Panc1 (cell line): ENCODE data around the gene LZTFL1. TPM values are rescaled to one million over a fixed set of nuclear protein-coding genes. Genes with fewer than 3 reads are reported as not detected.

ENCODE experiments used
- ATAC-seq: fragments of 200-7000 bp; cut with Tn5 transposase; 2 replicates; pipeline ENCODE4 v1.9.1; 2020; ENCODE audit warnings: mild to moderate bottlenecking, moderate library complexity
- BruUV-seq: library from RNA; stranded (reverse); fragments of 400-500 nt; replicated peaks from 2 replicates; lab custom pipeline; 2021; lab: Mats Ljungman, UMichigan
- CTCF ChIA-PET: fragments of 300-600 bp; sonication (Branson Sonifier 250); formaldehyde crosslinking; loops from one replicate; lab custom pipeline; 2022; ENCODE audit warnings: antibody characterized with exemption; lab: Charles Lee
- POLR2A ChIA-PET: fragments of 300-600 bp; sonication (Branson Sonifier 250); formaldehyde crosslinking; loops from one replicate; lab custom pipeline; 2022; ENCODE audit warnings: antibody characterized with exemption; lab: Charles Lee
- DNase-seq: peaks from one replicate; pipeline ENCODE4 v3.0.0-alpha.2; 2010; ENCODE audit warnings: low read depth, low spot score
- H3K27ac ChIP-seq: 2 replicates; pipeline ENCODE4 v1.5.1; 2011; ENCODE audit warnings: mild to moderate bottlenecking, low read length, inconsistent platforms
- H3K27me3 ChIP-seq: fragments of 200-500 bp; sonication (Bioruptor generic); 2 replicates; pipeline ENCODE4 v1.6.0; 2014; ENCODE audit warnings: low read length, inconsistent platforms; ENCODE audit not compliant: control insufficient read depth, insufficient read depth
- H3K36me3 ChIP-seq: fragments of 200-500 bp; sonication (Bioruptor generic); 2 replicates; pipeline ENCODE4 v1.5.1; 2014; ENCODE audit warnings: inconsistent platforms, mild to moderate bottlenecking, low read length, moderate library complexity; ENCODE audit not compliant: control insufficient read depth, insufficient read depth
- H3K4me1 ChIP-seq: 2 replicates; pipeline ENCODE4 v1.5.1; 2011; ENCODE audit warnings: inconsistent platforms, mild to moderate bottlenecking, low read length, moderate library complexity; ENCODE audit not compliant: control insufficient read depth, insufficient read depth
- H3K4me3 ChIP-seq, 2 experiments: 2 replicates each; pipeline ENCODE4 v1.5.1; 2011 to 2012; ENCODE audit warnings: low read depth in 2 of 2, low read length in 2 of 2, mild to moderate bottlenecking in 2 of 2, inconsistent platforms in 1 of 2, moderate library complexity in 1 of 2
- H3K9me3 ChIP-seq: fragments of 200-500 bp; sonication (Bioruptor generic); 2 replicates; pipeline ENCODE4 v1.5.1; 2014; ENCODE audit warnings: low read depth, mild to moderate bottlenecking, inconsistent platforms, low read length, moderate library complexity; ENCODE audit not compliant: control insufficient read depth, insufficient read depth
- CTCF ChIP-seq: fragments of 450-650 bp; IDR thresholded peaks from 2 replicates; pipeline ENCODE4 v1.5.1; 2017; ENCODE audit warnings: mild to moderate bottlenecking
- POLR2AphosphoS5 ChIP-seq: IDR thresholded peaks from 2 replicates; pipeline ENCODE4 v1.6.1; 2012; ENCODE audit warnings: mild to moderate bottlenecking, low read depth, low read length, moderate library complexity
- REST ChIP-seq, 2 experiments: IDR thresholded peaks; 2 replicates each; pipeline ENCODE4 v1.6.1; 2011 to 2012; ENCODE audit warnings: low read depth in 2 of 2, control low read depth in 1 of 2, low read length in 1 of 2, mild to moderate bottlenecking in 1 of 2, moderate library complexity in 1 of 2; ENCODE audit not compliant: insufficient read depth in 1 of 2
- SIN3A ChIP-seq: IDR thresholded peaks from 2 replicates; pipeline ENCODE4 v1.6.1; 2012; ENCODE audit warnings: low read depth, mild to moderate bottlenecking, low read length, moderate library complexity, borderline replicate concordance; ENCODE audit not compliant: insufficient read depth
- TCF7L2 ChIP-seq: IDR thresholded peaks from 2 replicates; pipeline ENCODE4 v1.6.1; 2011; ENCODE audit warnings: mild to moderate bottlenecking, low read depth, low read length, inconsistent platforms
- in situ Hi-C: cut with HindIII; loops from 2 replicates; pipeline ENCODE4 v1.10.0; 2016; ENCODE audit warnings: low sequenced_read_pairs, low pct_unique_long_range_greater_than_20kb
- intact Hi-C: fragments of 100-400 bp; cut with micrococcal nuclease; formaldehyde crosslinking; loops from one replicate; pipeline ENCODE4 v1.10.0; 2022; ENCODE audit not compliant: unreplicated experiment
- total RNA-seq: library from RNA; stranded (reverse); gene quantifications from one replicate; pipeline ENCODE4 v1.2.1, GENCODE V29; 2021; ENCODE audit not compliant: unreplicated experiment

LZTFL1 gene
- total RNA-seq, 1 experiment from 2014 or later = 12.3 TPM

GRCh38 chr3:45844616-45845015 is 2.7 kb upstream of the LZTFL1 start:
- Histone ChIP-seq H3K4me3 (no peak overlapping the region), H3K4me1 (no peaks in the 10 kb centered on the region), H3K27me3 (peaks cover 9% of the 10 kb centered on the region), H3K27ac (no peak overlapping the region), H3K36me3 (no peaks in the 10 kb centered on the region; the same call in 1 of the 2 replicates), H3K9me3 (no peaks in the 10 kb centered on the region)
- DNase-seq (no peak), ATAC-seq (no peak)
- ChIA-PET POLR2A (no interaction called here), CTCF (no interaction called here)
- intact Hi-C loops (no loop called here), in situ Hi-C loops (no loop called here)
- TF ChIP-seq CTCF = no peak
- no peak for TF ChIP-seq TCF7L2
- TF ChIP-seq REST (IDR thresholded peaks at IDR 0.05; ENCODE audit: insufficient read depth in 1 of 2, low read depth in 2 of 2, low read length in 1 of 2) = no peak
- TF ChIP-seq POLR2AphosphoS5 = no peak
- TF ChIP-seq SIN3A = no peak
- no TSS peak for BruUV-seq

GRCh38 chr3:45842851-45843625 is 1.1 kb upstream of the LZTFL1 start:
- TF ChIP-seq POLR2AphosphoS5 (no peak), TCF7L2 (no peak), SIN3A (no peak), REST (IDR thresholded peaks at IDR 0.05; ENCODE audit: insufficient read depth in 1 of 2, low read depth in 2 of 2, low read length in 1 of 2) (no peak), CTCF (no peak)
- H3K27me3 ChIP-seq = peaks cover 5% of the 10 kb centered on the region
- BruUV-seq = no TSS peak
- ATAC-seq = no peak
- H3K4me1 ChIP-seq = no peaks in the 10 kb centered on the region
- in situ Hi-C loops = no loop called here
- no peaks in the 10 kb centered on the region; the same call in 1 of the 2 replicates for H3K36me3 ChIP-seq
- no peak for DNase-seq
- H3K9me3 ChIP-seq = no peaks in the 10 kb centered on the region
- no peak overlapping the region for H3K4me3 ChIP-seq
- ChIA-PET POLR2A (interaction anchor here (0.7 kb wide), 1 partner anchor 12 kb away, joined by 3 read pairs; no protein-coding TSS in a partner anchor), CTCF (no interaction called here)
- no peak overlapping the region; the same call in 1 of the 2 replicates for H3K27ac ChIP-seq
- intact Hi-C loops = no loop called here
